GM12878 (cell line): Measurements from ENCODE around the gene AKR1B15. TPM values are rescaled to one million over a fixed set of nuclear protein-coding genes. Genes with fewer than 3 reads are reported as not detected.

ENCODE experiments used
- ATAC-seq: fragments of 200-7000 bp; cut with Tn5 transposase; 3 replicates; pipeline ENCODE4 v1.9.1; 2020; ENCODE audit warnings: mild to moderate bottlenecking, moderate library complexity
- BruUV-seq: library from RNA; stranded (reverse); fragments of 400-500 nt; replicated peaks from 2 replicates; lab custom pipeline; 2021; lab: Mats Ljungman, UMichigan
- CTCF ChIA-PET: fragments of 300-600 bp; sonication (Branson Sonifier 250); formaldehyde crosslinking; extraction: SDS; loops from one replicate; lab custom pipeline; 2021; ENCODE audit warnings: inconsistent platforms; lab: Yijun Ruan, JAX
- POLR2A ChIA-PET: fragments of 350-600 bp; formaldehyde crosslinking; extraction: SDS; loops from one replicate; lab custom pipeline; 2021; ENCODE audit warnings: inconsistent platforms; lab: Charles Lee
- RAD21 ChIA-PET: fragments of 300-600 bp; sonication (Branson Sonifier 250); formaldehyde crosslinking; loops from one replicate; lab custom pipeline; 2023; ENCODE audit warnings: antibody characterized with exemption; ENCODE audit not compliant: unreplicated experiment; lab: Charles Lee
- SMC1A ChIA-PET: fragments of 300-600 bp; sonication (Branson Sonifier 250); formaldehyde crosslinking; loops from one replicate; lab custom pipeline; 2023; ENCODE audit not compliant: unreplicated experiment, uncharacterized antibody; lab: Charles Lee
- DNase-seq: peaks from one replicate; pipeline ENCODE4 v3.0.0-alpha.2; 2011; ENCODE audit warnings: low read depth, low spot score
- FAIRE-seq: peaks from 3 replicates; lab custom pipeline; 2011; peaks lifted over from hg19 to GRCh38; lab: Jason Lieb, UNC
- H2AFZ ChIP-seq: 2 replicates; pipeline ENCODE4 v1.6.0; 2011; ENCODE audit warnings: low read depth, low read length, control low read depth; ENCODE audit not compliant: control insufficient read depth
- H3K27ac ChIP-seq: 2 replicates; pipeline ENCODE4 v1.5.1; 2011; ENCODE audit warnings: control low read depth; ENCODE audit not compliant: control insufficient read depth, insufficient read depth
- H3K27me3 ChIP-seq, 2 experiments: replicated peaks in 1 of 2; 2 replicates each; pipeline versions ENCODE4 v1.6.0 to v1.6.1; 2011; ENCODE audit warnings: low read length in 1 of 2; ENCODE audit not compliant: control insufficient read depth in 2 of 2, insufficient read depth in 2 of 2
- H3K36me3 ChIP-seq, 2 experiments: 2 replicates each; pipeline ENCODE4 v1.5.1; 2011; ENCODE audit warnings: low read length in 1 of 2; ENCODE audit not compliant: control insufficient read depth in 2 of 2, insufficient read depth in 2 of 2
- H3K4me1 ChIP-seq: 2 replicates; pipeline ENCODE4 v1.6.1; 2011; ENCODE audit warnings: mild to moderate bottlenecking, low read length, moderate library complexity, mixed read lengths; ENCODE audit not compliant: control insufficient read depth, insufficient read depth
- H3K4me2 ChIP-seq: 2 replicates; pipeline ENCODE4 v1.6.0; 2011; ENCODE audit warnings: control low read depth; ENCODE audit not compliant: control insufficient read depth, insufficient read depth
- H3K4me3 ChIP-seq: fragments of 200-600 bp; sonication (generic); 2 replicates; pipeline ENCODE4 v1.5.1; 2016
- H3K79me2 ChIP-seq: 2 replicates; pipeline ENCODE4 v1.6.0; 2011; ENCODE audit warnings: low read length; ENCODE audit not compliant: control insufficient read depth, insufficient read depth
- H3K9ac ChIP-seq: 2 replicates; pipeline ENCODE4 v1.8.0; 2011; ENCODE audit warnings: low read length, control low read depth, mixed read lengths; ENCODE audit not compliant: control insufficient read depth, insufficient read depth
- H3K9me3 ChIP-seq: replicated peaks from 3 replicates; pipeline ENCODE4 v1.5.1; 2011; ENCODE audit warnings: mild to moderate bottlenecking, low read length; ENCODE audit not compliant: control insufficient read depth, insufficient read depth
- H4K20me1 ChIP-seq: 2 replicates; pipeline ENCODE4 v1.6.0; 2011; ENCODE audit not compliant: control insufficient read depth, insufficient read depth
- CEBPB ChIP-seq, 2 experiments: fragments of 150-350 bp in 1 of 2; IDR thresholded peaks; 2 replicates each; pipeline ENCODE4 v1.6.1; 2012 to 2014; ENCODE audit warnings: low read depth in 2 of 2, low read length in 2 of 2, borderline replicate concordance in 1 of 2, inconsistent platforms in 1 of 2
- CEBPZ ChIP-seq: fragments of 150-350 bp; IDR thresholded peaks from 2 replicates; pipeline ENCODE4 v1.6.1; 2016; ENCODE audit warnings: low read depth, low read length
- EP300 ChIP-seq, 2 experiments: fragments of 150-350 bp in 1 of 2; IDR thresholded peaks; 2 replicates each; pipeline ENCODE4 v1.6.1; 2011 to 2012; ENCODE audit warnings: low read depth in 2 of 2, low read length in 2 of 2, borderline replicate concordance in 1 of 2, improper control_type of control experiment in 1 of 2, inconsistent platforms in 1 of 2; ENCODE audit not compliant: control insufficient read depth in 1 of 2
- IRF3 ChIP-seq: fragments of 450-650 bp; IDR thresholded peaks from 2 replicates; pipeline ENCODE4 v1.6.1; 2014; ENCODE audit warnings: mild to moderate bottlenecking
- MLLT1 ChIP-seq: fragments of 450-650 bp; IDR thresholded peaks from 2 replicates; pipeline ENCODE4 v1.6.1; 2016; ENCODE audit warnings: mild to moderate bottlenecking
- PBX3 ChIP-seq: IDR thresholded peaks from 2 replicates; pipeline ENCODE4 v1.6.1; 2011; ENCODE audit warnings: mild to moderate bottlenecking, low read depth, low read length, moderate library complexity; ENCODE audit not compliant: insufficient replicate concordance
- SIN3A ChIP-seq: IDR thresholded peaks from 2 replicates; pipeline ENCODE4 v1.6.1; 2012; ENCODE audit warnings: low read depth, low read length, improper control_type of control experiment
- ZBED1 ChIP-seq: IDR thresholded peaks from 2 replicates; pipeline ENCODE4 v1.6.1; 2016; ENCODE audit warnings: borderline replicate concordance
- ZNF24 ChIP-seq: fragments of 450-650 bp; IDR thresholded peaks from 2 replicates; pipeline ENCODE4 v1.6.1; 2017; ENCODE audit warnings: antibody characterized with exemption, mild to moderate bottlenecking
- WGBS: methylation state at CpG from one replicate; pipeline ENCODE4 v1.1.6; 2016; ENCODE audit warnings: low lambda C conversion rate; ENCODE audit not compliant: insufficient replicate concordance, insufficient coverage; ENCODE audit errors: missing lambda C conversion rate; 5-methylcytosine and 5-hydroxymethylcytosine counted together
- in situ Hi-C: fragments of 300-500 bp; cut with MboI; formaldehyde crosslinking; loops from 9 replicates; pipeline ENCODE4 v1.14.3; 2018; ENCODE audit warnings: mixed read lengths
- intact Hi-C: fragments of 100-400 bp; cut with micrococcal nuclease; formaldehyde crosslinking; loops from one replicate; pipeline ENCODE4 v1.14.2; 2022; ENCODE audit not compliant: unreplicated experiment
- polyA plus RNA-seq, 11 experiments: library from polyadenylated mRNA; depleted of rRNA in 4 of 11; unstranded in 6 of 11; stranded (reverse) in 5 of 11; fragments of >200 nt; fragmentation: Nextera tagmentation in 4 of 11; fragmentation: Illumina TruSeq in 1 of 11; extraction: Ambion mirVana in 4 of 11; extraction: Trizol in 1 of 11; gene quantifications; 1 replicate in 1 of 11; 2 replicates in 10 of 11; pipeline versions ENCODE4 v1.2.1 to v1.2.3, GENCODE V29; 2011 to 2016; ENCODE audit warnings: inconsistent platforms in 2 of 11, missing spikeins in 2 of 11, low read depth in 1 of 11
- total RNA-seq, 4 experiments: library from RNA; depleted of rRNA in 3 of 4; stranded (reverse); fragments of >200 nt in 3 of 4; fragmentation: Illumina TruSeq in 1 of 4; extraction: Trizol in 1 of 4; gene quantifications; 2 replicates each; pipeline versions ENCODE4 v1.2.1 to v1.2.3, GENCODE V29; 2013 to 2021
- TF ChIP-seq, protein P1 (sequence below): fragments of 450-650 bp; formaldehyde crosslinking; IDR thresholded peaks from 2 replicates; pipeline ENCODE4 v1.4.0; 2020; ENCODE audit warnings: mild to moderate bottlenecking, moderate library complexity

AKR1B15 gene
- total and polyA plus RNA-seq, 10 of the 15 experiments (the other 5 are each of a cell fraction or from before 2014, with no cell fraction given): 0.06 TPM; not detected in 9

- H3K27ac ChIP-seq: no peak overlapping the region
- BruUV-seq: no TSS peak
- H3K36me3 ChIP-seq: no peaks in the 10 kb centered on the region
- SMC1A ChIA-PET: interaction anchor here (1.0 to 1.4 kb wide), 2 partner anchors 15 to 66 kb away, joined by 3 read pairs; no protein-coding TSS in a partner anchor
- RAD21 ChIA-PET: no interaction called here
- POLR2A ChIA-PET: interaction anchor here (0.6 kb wide), 1 partner anchor 449 kb away, joined by 3 read pairs; no protein-coding TSS in a partner anchor
- H3K79me2 ChIP-seq: no peaks in the 10 kb centered on the region
- H3K27me3 ChIP-seq: no peaks in the 10 kb centered on the region; a peak in 2 of 4 replicates
- H3K9ac ChIP-seq: no peak overlapping the region
- no peak for ATAC-seq
- no peak for FAIRE-seq
- CTCF ChIA-PET: interaction anchor here (1.7 to 1.9 kb wide), 2 partner anchors 8 to 18 kb away, joined by 3 to 6 read pairs; no protein-coding TSS in a partner anchor
- H2AFZ ChIP-seq: no peak overlapping the region
- DNase-seq: no peak
- intact Hi-C loops (no loop called here), in situ Hi-C loops (no loop called here)
- H3K9me3 ChIP-seq: no peaks in the 10 kb centered on the region
- H3K4me1 ChIP-seq: no peaks in the 10 kb centered on the region
- no peak overlapping the region for H3K4me2 ChIP-seq
- 57% methylated on average over 6 of the region's 6 CpGs for WGBS
- H3K4me3 ChIP-seq: no peak overlapping the region
- H4K20me1 ChIP-seq: no peaks in the 10 kb centered on the region
- TF ChIP-seq PBX3: no peak
- TF ChIP-seq MLLT1: no peak
- no peak for TF ChIP-seq CEBPB (IDR thresholded peaks at IDR 0.05; ENCODE audit: borderline replicate concordance in 1 of 2, low read depth in 2 of 2, low read length in 2 of 2)
- TF ChIP-seq CEBPZ: no peak
- TF ChIP-seq, protein P1, sequence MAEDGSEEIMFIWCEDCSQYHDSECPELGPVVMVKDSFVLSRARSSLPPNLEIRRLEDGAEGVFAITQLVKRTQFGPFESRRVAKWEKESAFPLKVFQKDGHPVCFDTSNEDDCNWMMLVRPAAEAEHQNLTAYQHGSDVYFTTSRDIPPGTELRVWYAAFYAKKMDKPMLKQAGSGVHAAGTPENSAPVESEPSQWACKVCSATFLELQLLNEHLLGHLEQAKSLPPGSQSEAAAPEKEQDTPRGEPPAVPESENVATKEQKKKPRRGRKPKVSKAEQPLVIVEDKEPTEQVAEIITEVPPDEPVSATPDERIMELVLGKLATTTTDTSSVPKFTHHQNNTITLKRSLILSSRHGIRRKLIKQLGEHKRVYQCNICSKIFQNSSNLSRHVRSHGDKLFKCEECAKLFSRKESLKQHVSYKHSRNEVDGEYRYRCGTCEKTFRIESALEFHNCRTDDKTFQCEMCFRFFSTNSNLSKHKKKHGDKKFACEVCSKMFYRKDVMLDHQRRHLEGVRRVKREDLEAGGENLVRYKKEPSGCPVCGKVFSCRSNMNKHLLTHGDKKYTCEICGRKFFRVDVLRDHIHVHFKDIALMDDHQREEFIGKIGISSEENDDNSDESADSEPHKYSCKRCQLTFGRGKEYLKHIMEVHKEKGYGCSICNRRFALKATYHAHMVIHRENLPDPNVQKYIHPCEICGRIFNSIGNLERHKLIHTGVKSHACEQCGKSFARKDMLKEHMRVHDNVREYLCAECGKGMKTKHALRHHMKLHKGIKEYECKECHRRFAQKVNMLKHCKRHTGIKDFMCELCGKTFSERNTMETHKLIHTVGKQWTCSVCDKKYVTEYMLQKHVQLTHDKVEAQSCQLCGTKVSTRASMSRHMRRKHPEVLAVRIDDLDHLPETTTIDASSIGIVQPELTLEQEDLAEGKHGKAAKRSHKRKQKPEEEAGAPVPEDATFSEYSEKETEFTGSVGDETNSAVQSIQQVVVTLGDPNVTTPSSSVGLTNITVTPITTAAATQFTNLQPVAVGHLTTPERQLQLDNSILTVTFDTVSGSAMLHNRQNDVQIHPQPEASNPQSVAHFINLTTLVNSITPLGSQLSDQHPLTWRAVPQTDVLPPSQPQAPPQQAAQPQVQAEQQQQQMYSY (CRISPR knock-in tag): no peak
- no peak for TF ChIP-seq EP300 (IDR thresholded peaks at IDR 0.05; ENCODE audit: borderline replicate concordance in 1 of 2, control insufficient read depth in 1 of 2, low read depth in 2 of 2, low read length in 2 of 2)
- no peak for TF ChIP-seq ZBED1
- TF ChIP-seq IRF3: no peak
- TF ChIP-seq SIN3A: no peak
- no peak for TF ChIP-seq ZNF24
Observed at GRCh38 chr7:134539380-134540004, 9.4 kb upstream of the AKR1B15 start.
